Fibroblast of upper back skin (primary cell): Measurements from ENCODE around the gene SIRT5.

Experiments
- DNase-seq: peaks from one replicate; pipeline ENCODE4 v3.0.0-alpha.2; 2013

SIRT5 gene

DNA sequence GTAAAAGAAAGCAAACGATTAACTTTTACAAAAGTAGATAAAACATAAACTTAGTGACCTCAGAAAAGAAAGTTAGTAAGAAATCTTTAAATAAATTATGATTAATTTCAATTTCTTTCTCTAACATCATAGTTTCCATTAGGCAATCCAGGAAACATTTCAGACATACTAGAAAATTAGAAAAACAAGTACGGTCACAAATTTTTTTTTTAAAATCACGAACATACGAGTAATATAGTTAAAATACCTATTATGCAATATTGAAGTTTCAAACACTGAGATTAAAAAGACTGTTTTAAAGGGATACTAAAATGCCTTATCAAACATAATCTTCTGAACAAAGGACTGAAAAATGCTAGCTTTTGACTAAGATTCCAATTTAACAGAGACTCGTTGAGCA is 66.9 kb downstream of the SIRT5 start:
- DNase-seq: peak; percentile 22

DNA sequence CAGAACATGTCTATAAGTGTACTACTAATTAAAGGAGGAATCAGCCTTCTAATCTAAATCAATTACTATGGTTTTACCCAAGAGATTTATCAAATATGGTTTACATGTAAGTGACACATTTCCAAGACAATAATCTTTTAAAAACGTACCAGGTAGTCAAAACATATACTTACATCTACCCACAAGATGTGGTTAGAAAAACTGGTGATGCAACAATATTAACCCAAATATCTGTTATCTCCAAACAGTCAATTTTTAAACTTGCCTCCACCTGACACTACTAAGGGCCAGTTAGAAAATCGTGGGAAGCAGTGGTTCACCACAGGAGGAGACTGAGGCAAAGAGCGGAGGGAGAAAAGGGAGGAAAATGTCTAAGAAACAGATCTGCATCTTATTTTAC is 68.7 kb downstream of the SIRT5 start:
- DNase-seq: no peak

DNA sequence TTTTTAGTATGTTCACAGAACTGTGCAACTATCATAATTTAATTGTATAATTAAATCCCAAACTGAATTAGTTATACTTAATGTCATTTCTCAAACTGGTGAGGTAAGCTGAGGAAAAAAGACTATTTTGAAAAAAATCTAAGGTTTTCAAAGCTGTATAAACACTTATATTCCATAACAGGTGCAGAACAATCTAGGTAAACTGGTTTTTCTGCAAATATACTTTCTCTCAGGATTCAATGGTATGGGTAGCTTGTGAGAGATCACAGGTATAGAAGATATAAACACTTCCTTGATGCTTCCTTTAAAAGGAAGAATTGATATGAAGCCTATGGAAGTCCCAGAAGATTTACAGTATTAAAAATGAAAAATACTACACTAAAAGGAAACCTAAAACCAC is 74.4 kb downstream of the SIRT5 start:
- DNase-seq: no peak

DNA sequence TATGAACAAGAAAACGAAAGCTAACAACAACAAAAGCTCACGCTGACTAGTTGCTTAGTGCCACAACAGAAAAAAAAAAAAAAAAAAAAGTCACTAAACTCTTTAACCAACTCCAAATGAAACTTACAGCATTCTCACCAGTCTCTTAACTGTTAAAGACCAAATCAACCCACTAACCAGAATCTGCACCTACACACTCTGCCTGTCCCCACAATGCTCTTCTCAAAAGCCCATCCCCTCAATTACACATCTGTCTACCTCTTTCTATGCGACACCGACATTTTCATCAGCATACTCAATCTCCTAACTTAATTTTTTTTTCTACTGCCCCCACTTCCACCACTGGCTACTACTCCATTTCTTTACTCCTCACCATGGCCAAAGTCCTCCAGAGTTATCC is 75.0 kb downstream of the SIRT5 start:
- no peak for DNase-seq

DNA sequence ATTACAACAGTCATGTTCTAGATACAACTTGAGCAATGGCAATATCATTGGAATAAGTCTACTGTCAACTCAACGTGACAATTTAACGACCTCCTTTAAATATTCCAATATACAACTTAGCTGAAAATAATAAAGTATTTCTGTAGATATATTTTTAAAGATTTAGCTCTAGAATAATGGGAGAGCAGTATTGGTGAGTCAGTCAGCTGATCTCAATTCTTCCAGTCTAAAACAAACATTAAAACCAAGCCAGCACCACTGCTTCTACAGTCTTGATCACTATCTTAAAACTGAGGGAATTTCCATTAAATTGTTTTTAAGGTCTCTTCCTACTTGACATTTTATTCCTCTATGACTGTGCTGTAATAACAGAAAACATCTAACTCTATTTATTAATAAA is 78.9 kb downstream of the SIRT5 start:
- no peak for DNase-seq

DNA sequence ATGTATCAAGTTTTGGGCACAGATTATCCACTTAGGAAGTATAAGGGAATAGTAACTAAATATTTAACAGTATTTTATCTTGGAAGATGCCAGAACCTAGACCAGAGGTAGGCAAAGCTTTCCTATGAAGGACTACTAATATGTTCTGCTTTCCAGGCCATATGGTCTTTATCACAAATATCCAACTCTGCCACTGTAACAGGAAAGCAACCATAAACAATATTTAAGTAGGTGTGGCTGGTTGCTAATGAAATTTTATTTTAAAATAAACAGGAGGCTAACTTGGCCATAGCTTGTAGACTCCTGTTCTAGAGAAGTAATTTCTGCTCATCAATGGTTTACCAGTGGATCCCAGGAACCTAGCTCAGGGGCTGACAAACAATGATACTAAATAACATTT is 80.1 kb downstream of the SIRT5 start:
- DNase-seq: no peak

DNA sequence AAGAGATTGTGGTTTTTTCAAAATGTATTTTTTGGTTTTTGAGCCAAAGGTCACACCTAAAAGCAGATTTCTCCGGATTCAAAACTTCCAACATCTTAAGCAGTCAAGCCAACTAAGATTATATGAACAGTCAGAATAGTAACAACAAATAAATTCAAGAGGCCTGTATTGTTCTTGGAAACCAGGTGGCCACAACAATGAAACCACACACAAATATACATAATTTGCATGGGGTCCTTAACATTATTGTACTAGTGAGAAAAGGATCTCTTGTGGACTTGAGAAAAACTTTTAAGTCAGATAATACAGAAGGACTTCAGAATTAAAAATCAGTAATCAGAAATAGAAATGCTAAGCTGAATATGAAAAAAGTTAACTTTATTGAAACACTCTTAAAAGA is 81.3 kb downstream of the SIRT5 start:
- no peak for DNase-seq

DNA sequence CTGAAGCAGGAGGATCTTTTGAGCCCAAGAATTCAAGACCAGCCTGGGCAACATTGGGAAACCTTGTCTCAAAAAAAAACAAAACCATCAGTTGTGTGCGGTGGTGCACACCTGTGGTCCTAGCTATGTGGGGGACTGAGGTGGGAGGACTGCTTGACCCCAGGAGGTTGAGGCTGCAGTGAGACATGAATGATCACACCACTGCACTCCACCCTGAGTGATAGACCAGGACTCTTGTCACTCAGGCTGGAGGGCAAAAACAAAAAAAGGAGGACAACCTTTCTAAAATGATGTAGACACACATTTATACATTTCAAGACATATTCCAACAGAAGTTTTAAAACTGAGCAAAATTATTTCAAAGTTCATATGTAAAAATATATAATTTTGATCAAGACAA is 85.9 kb downstream of the SIRT5 start:
- no peak for DNase-seq

DNA sequence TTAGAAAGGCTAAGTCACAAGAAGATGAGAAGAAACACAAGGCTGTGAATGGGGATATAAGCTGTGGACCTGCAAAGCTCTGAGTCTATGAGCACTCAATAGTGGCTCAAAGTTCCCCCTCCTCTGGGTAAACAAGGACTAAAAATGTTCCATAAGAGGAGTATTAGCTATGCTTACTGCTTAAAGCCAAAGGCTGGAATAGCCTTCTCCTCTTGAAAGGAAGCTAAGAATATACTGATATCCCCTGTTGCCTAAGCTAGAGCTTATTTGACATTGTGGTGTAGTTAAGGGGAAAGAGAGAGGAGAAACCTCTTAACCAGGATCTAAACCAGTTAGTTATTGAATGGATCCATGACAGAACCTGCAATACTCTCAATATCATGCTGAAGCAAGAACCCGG is 86.5 kb downstream of the SIRT5 start:
- no peak for DNase-seq

DNA sequence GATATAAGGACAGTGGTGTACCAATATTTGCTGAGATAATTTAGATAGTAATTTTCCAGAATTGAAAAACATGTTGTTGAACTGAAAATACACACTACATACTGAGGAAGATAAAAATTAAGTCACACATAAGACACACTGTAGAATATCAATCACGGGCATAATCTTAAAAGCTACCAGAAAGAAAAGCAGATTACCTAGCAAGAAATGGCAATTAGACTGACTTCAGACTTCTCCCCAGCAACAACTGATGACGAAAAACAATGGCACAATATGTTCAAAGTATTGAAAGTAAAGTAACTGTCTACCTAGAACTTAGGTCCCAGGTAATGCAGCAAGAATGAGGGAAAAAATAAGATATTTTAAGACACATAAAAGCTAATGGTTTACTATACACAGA is 87.2 kb downstream of the SIRT5 start:
- no peak for DNase-seq

DNA sequence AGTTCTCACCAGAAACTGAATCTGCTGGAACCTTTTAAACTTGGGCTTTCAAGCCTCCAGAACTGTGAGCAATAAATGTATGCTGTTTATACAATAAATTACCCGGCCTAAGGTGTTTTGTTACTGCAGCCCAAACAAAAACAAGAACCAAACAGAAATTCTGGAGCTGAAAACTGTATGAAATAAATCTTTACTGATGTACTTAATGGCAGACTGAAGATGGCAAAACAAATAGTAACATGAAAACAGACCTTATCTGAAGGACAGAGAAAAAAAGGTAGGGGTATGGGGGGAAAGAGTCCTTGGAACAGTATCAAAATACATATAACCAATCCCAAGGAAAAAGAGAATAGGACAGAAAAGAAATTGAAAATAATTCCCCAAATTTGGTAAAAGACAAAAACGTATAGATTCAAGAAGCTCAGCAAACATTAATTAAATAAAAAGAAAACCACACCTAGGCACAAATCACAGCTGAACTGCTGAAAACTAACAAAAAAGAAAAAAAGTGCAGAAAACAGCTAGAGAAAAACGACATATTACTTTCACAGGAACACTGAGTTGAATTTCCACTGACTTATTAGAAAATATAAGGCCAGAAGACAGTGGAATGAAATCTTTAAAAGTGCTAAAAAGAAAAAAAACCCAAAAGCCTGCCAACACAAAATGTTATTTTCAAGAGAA is 88.4 kb downstream of the SIRT5 start:
- DNase-seq: no peak

DNA sequence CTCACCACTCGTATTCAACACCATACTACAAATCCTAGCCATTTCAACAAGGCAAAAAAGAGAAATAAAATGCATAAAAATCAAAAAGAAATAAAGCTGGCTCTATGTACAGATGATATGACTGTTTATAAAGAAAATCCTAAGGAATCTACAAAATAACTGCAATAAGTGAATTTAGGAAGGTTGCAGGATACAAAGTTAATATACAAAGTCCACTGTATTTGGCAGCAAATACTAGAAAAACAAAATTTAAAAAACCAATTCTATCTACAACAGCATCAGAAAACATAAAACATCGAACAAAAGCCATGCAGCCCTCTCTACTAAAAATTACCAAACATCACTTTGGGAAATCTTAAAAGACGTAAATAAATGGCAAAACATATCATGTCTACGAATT is 89.6 kb downstream of the SIRT5 start:
- no peak for DNase-seq
